HPDE6-E6E7 (cell line): Measurements from ENCODE around the gene PALS2.

Experiments used
- DNase-seq: peaks from one replicate; pipeline ENCODE4 v3.0.0; 2011; ENCODE audit warnings: missing footprints; ENCODE audit errors: extremely low spot score

Gene PALS2

GRCh38 chr7:24591152-24591551 lies 17.9 kb downstream of the PALS2 start:
- no peak for DNase-seq

GRCh38 chr7:24595671-24596418 lies 22.6 kb downstream of the PALS2 start:
- DNase-seq: no peak

- no peak for DNase-seq
Observed at GRCh38 chr7:24597014-24597413, 23.8 kb downstream of the PALS2 start.

GRCh38 chr7:24601600-24601999 lies 28.3 kb downstream of the PALS2 start:
- DNase-seq: no peak

- DNase-seq: no peak
Observed at GRCh38 chr7:24602860-24603456, 29.7 kb downstream of the PALS2 start.

- DNase-seq: no peak
Observed at GRCh38 chr7:24604630-24605029, 31.4 kb downstream of the PALS2 start.

- no peak for DNase-seq
Observed at GRCh38 chr7:24608504-24608903, 35.3 kb downstream of the PALS2 start.

GRCh38 chr7:24609059-24609458 lies 35.8 kb downstream of the PALS2 start:
- DNase-seq: no peak

- DNase-seq: no peak
Observed at GRCh38 chr7:24609570-24609969, 36.3 kb downstream of the PALS2 start.

- no peak for DNase-seq
Observed at GRCh38 chr7:24611130-24611529, 37.9 kb downstream of the PALS2 start.

- DNase-seq: no peak
Observed at GRCh38 chr7:24617957-24618616, 44.8 kb downstream of the PALS2 start.

- DNase-seq: no peak
Observed at GRCh38 chr7:24619978-24620377, 46.7 kb downstream of the PALS2 start.

GRCh38 chr7:24622646-24623182 lies 49.5 kb downstream of the PALS2 start:
- DNase-seq: no peak
